Esophagus muscularis mucosa (tissue), 3 donors: Measurements from ENCODE around the gene CBX4.

ENCODE experiments used
- POLR2AphosphoS5 ChIP-seq, 2 donors: sonication (generic); formaldehyde crosslinking; IDR thresholded peaks; one replicate each; pipeline ENCODE4 v1.6.1; 2017; ENCODE audit warnings: antibody characterized with exemption in 2 of 2
- TF ChIP-seq, protein P1 (sequence below), 3 experiments: fragments of 200-600 bp in 2 of 3; fragments of 450-650 bp in 1 of 3; sonication (generic) in 2 of 3; IDR thresholded peaks; one replicate each; pipeline ENCODE4 v1.5.1; 2017 to 2019; ENCODE audit warnings: antibody characterized with exemption in 3 of 3, mild to moderate bottlenecking in 2 of 3, moderate library complexity in 1 of 3

DNA sequence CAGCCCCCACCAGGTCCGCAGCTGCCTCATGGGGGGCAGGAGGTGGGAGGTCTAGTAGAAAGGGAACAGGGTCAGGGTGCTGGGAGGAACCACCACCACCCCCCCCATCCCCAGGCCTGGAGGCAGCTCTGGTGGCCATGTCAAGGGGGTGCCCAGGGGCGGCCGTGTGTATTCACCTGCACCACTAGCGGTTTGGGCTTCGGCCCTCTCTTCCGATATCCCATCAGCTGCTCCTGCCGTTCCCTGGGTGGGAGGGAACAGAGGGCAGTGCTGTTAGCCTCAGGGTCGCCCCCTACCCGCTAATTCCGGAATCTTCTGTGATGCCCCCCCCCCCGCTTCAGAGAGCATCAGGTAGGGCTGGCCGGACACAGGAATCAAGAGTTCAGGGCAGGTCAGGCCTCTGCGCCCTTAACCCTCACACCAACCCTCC lies 3.8 kb downstream of the CBX4 start:
- TF ChIP-seq, protein P1, sequence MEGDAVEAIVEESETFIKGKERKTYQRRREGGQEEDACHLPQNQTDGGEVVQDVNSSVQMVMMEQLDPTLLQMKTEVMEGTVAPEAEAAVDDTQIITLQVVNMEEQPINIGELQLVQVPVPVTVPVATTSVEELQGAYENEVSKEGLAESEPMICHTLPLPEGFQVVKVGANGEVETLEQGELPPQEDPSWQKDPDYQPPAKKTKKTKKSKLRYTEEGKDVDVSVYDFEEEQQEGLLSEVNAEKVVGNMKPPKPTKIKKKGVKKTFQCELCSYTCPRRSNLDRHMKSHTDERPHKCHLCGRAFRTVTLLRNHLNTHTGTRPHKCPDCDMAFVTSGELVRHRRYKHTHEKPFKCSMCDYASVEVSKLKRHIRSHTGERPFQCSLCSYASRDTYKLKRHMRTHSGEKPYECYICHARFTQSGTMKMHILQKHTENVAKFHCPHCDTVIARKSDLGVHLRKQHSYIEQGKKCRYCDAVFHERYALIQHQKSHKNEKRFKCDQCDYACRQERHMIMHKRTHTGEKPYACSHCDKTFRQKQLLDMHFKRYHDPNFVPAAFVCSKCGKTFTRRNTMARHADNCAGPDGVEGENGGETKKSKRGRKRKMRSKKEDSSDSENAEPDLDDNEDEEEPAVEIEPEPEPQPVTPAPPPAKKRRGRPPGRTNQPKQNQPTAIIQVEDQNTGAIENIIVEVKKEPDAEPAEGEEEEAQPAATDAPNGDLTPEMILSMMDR (IDR thresholded peaks at IDR 0.05): no peak
- no peak for TF ChIP-seq POLR2AphosphoS5 (IDR thresholded peaks at IDR 0.05)
